Activated CD4-positive, alpha-beta T cell treated with anti-CD3 and anti-CD28 coated beads, Interleukin-2, amount 10 ng/mL, durations not matched to agents 7 days and 5 days (primary cell): ENCODE measurements around the gene EDNRA. TPM values are rescaled to one million over a fixed set of nuclear protein-coding genes. Genes with fewer than 3 reads are reported as not detected.
A peak's percentile ranks its signal among the peaks of the same experiment; 100 is the strongest.

Source experiments
- CTCF ChIA-PET: fragments of 350-600 bp; sonication (Branson Sonifier 250); formaldehyde crosslinking; loops from one replicate; lab custom pipeline; 2021; ENCODE audit warnings: antibody characterized with exemption; lab: Charles Lee
- POLR2A ChIA-PET: fragments of 350-600 bp; sonication (Branson Sonifier 250); formaldehyde crosslinking; loops from one replicate; lab custom pipeline; 2021; ENCODE audit warnings: antibody characterized with exemption; lab: Charles Lee
- DNase-seq: peaks from one replicate; pipeline ENCODE4 v3.0.0-alpha.2; 2020
- H3K27ac Mint-ChIP-seq: one replicate; pipeline ENCODE4 v1.8.0; 2021; ENCODE audit warnings: mild to moderate bottlenecking, moderate library complexity, mixed read lengths
- H3K27me3 Mint-ChIP-seq: one replicate; pipeline ENCODE4 v1.8.0; 2021; ENCODE audit warnings: mixed read lengths
- H3K36me3 Mint-ChIP-seq: one replicate; pipeline ENCODE4 v1.8.0; 2021; ENCODE audit warnings: low read depth, mixed read lengths
- H3K4me1 Mint-ChIP-seq: one replicate; pipeline ENCODE4 v1.8.0; 2021; ENCODE audit warnings: mixed read lengths
- H3K4me3 Mint-ChIP-seq: one replicate; pipeline ENCODE4 v1.8.0; 2021; ENCODE audit warnings: mild to moderate bottlenecking, moderate library complexity, mixed read lengths
- H3K9me3 Mint-ChIP-seq: one replicate; pipeline ENCODE4 v1.8.0; 2021; ENCODE audit warnings: mixed read lengths
- total RNA-seq, 2 experiments: library from RNA; stranded (reverse); gene quantifications; one replicate each; pipeline ENCODE4 v1.2.3, GENCODE V29; 2021

Gene EDNRA
- total RNA-seq, 2 experiments from 2014 or later: not detected

DNA sequence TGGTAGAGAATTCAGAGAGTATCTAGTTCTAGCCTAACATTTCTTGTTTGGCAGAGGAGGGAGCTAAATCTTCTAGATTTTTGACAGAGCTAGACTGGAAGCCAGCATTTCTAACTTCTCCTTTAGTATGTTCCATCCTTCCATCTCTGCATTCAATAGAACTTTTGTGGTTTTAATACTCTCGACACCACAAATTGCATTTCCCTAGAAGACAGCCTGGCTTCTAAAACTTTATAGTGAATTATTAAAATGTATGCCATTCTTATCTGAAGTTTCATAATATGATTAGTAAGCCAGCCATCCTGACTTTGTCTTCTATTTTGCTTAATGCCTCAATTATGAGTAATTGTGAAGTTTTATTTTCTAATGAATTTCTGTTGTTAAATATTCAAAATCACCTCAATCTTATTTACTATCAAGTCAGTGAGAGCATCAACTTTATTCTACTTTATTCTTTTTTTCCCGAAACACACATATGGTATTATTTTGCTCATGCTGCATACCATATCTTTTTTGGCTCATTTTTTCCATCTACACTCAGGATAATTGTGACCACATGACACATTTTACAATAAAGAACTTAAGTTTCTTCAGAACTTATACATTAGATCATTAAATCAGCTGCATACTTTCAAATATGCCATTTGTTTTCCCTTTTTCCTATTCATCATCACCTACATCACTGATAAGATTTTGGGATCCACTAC lies 30.2 kb downstream of the EDNRA start:
- no peaks in the 10 kb centered on the region for H3K36me3 Mint-ChIP-seq
- peaks cover 17% of the 10 kb centered on the region for H3K27me3 Mint-ChIP-seq
- no peaks in the 10 kb centered on the region for H3K4me1 Mint-ChIP-seq
- no peak overlapping the region for H3K4me3 Mint-ChIP-seq
- ChIA-PET POLR2A (no interaction called here), CTCF (no interaction called here)
- no peak overlapping the region for H3K27ac Mint-ChIP-seq
- no peak for DNase-seq
- H3K9me3 Mint-ChIP-seq: no peaks in the 10 kb centered on the region

DNA sequence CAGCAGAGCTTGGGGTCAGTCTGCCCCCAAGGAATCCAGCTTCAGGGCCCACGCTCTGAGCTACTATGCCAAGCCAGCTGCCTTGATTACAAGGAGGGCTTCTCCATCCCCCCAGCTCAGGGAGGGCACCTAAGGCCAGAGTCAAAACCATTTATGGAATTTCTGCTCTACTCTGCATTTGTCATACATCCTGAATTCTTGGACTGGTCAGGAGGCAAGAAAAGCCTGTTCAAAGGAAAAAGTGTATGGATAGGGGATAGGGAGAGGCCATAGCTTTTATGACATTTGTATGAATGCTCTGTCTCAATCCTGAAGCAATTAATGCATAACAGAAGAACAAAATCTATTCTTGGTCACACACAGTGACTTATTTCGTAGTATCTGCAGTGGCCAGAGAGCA lies 32.2 kb downstream of the EDNRA start:
- Mint-ChIP-seq H3K4me1 (no peaks in the 10 kb centered on the region), H3K27ac (no peak overlapping the region), H3K36me3 (no peaks in the 10 kb centered on the region), H3K4me3 (no peak overlapping the region), H3K9me3 (no peaks in the 10 kb centered on the region), H3K27me3 (peaks cover 16% of the 10 kb centered on the region)
- ChIA-PET CTCF (no interaction called here), POLR2A (no interaction called here)
- no peak for DNase-seq

DNA sequence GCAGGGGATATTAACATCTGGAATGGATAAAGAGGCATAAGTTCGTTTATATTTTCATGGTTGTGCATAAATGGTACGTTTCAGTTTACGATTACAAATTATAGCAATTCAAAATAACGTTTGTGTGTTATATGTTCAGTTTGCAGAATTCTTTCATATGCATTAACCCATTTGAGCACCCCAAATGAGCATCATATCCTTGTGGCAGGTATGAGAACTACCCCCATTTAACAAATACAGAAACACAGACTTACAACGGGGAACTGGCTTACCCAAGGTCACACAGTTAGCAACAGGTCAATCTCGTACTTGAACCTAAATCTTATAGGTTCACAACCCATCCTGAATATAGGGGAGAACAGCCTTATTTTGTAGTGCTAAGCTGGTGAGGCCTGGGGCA lies 33.1 kb downstream of the EDNRA start:
- ChIA-PET CTCF (no interaction called here), POLR2A (no interaction called here)
- Mint-ChIP-seq H3K27me3 (peaks cover 16% of the 10 kb centered on the region), H3K36me3 (no peaks in the 10 kb centered on the region), H3K4me1 (no peaks in the 10 kb centered on the region), H3K27ac (no peak overlapping the region), H3K4me3 (no peak overlapping the region), H3K9me3 (no peaks in the 10 kb centered on the region)
- DNase-seq: no peak

DNA sequence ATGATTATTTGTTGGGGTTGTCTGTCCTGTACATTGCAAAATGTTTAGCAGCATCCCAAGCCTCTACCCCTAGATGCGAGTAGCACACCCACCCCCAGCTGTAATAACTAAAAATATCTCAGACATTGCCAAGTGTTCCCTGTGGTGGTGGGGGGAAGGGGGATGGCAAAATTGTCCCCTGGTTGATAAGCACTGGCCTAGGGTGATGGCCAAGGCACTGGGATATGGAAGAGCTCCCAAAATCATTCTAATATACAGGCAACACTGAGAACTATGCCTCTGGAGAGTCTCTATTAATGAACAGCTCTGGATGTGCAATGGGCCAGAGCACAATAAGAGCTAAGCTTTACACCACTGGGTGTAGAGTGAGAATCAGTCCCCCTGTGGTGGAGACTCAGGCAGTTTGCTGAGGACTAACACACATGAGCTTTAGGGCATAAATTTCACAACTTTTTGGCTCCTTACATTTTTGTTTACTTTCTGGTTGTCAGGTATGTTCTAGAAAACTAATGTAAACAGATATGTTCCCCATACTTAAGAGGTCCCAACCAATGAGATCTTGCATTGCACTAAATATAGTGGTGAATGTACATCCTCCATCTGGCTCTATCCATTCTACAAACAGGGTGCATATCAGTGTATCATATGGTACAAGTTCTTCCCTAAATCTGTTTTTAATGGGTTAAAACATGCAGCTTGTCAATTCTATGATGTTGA lies 34.5 kb downstream of the EDNRA start:
- H3K9me3 Mint-ChIP-seq: no peaks in the 10 kb centered on the region

DNA sequence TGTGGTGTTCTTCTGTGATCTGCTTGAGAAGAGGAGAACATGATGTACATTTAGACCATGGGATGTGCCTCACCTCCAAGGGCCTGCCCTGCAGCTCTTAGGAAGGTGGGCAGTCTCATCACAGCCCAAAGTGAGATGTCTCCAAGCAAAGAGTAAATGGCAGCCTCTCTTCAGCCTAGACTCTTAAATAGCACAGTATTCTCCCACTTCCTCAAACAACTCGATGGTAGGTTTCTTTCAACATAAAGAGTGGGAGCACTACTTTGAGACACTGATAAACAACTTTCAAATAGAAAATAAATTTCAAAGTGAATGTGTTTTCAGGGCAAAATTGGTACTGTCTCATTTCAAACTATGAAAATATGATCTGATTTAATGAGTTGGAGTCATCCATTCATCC lies 35.2 kb downstream of the EDNRA start:
- CTCF ChIA-PET: interaction anchor here (1.2 kb wide), 1 partner anchor 351 kb away, joined by 3 read pairs; no protein-coding TSS in a partner anchor
- H3K27ac Mint-ChIP-seq: no peak overlapping the region
- POLR2A ChIA-PET: no interaction called here
- no peaks in the 10 kb centered on the region for H3K4me1 Mint-ChIP-seq
- H3K27me3 Mint-ChIP-seq: peaks cover 15% of the 10 kb centered on the region
- no peak overlapping the region for H3K4me3 Mint-ChIP-seq
- no peaks in the 10 kb centered on the region for H3K36me3 Mint-ChIP-seq
- no peaks in the 10 kb centered on the region for H3K9me3 Mint-ChIP-seq
- no peak for DNase-seq

More for the DNA sequence above, 34.5 kb downstream of the EDNRA start:
- H3K27me3 Mint-ChIP-seq: peaks cover 18% of the 10 kb centered on the region
- no peaks in the 10 kb centered on the region for H3K36me3 Mint-ChIP-seq
- H3K4me3 Mint-ChIP-seq: no peak overlapping the region
- no peak for DNase-seq
- H3K27ac Mint-ChIP-seq: no peak overlapping the region
- ChIA-PET CTCF (no interaction called here), POLR2A (no interaction called here)
- no peaks in the 10 kb centered on the region for H3K4me1 Mint-ChIP-seq

DNA sequence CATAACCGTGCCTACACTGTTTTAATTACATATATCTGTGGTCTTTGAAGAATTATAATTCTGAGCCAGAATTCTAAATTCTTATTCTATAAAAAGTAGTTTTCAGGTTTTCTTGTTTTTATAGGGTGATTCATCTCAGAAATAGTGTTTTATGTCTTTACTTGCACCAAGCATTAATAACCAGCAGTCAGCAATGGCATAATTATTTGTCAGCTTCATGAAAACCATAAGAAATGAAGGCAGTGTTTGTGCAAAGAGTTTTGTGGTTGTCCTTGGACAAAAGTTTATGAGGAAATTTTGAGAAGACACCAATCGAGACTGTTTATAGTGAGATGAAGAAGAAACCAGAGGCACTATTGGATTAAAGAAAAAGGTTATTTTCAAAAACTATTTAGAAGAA lies 37.2 kb downstream of the EDNRA start:
- DNase-seq: no peak
- ChIA-PET POLR2A (no interaction called here), CTCF (interaction anchor here (0.5 to 1.8 kb wide), 4 partner anchors 32 to 349 kb away, joined by 3 to 9 read pairs (median 6); no protein-coding TSS in a partner anchor)
- Mint-ChIP-seq H3K4me1 (no peaks in the 10 kb centered on the region), H3K27me3 (peaks cover 3% of the 10 kb centered on the region), H3K36me3 (no peaks in the 10 kb centered on the region), H3K27ac (no peak overlapping the region), H3K4me3 (no peak overlapping the region), H3K9me3 (no peaks in the 10 kb centered on the region)

DNA sequence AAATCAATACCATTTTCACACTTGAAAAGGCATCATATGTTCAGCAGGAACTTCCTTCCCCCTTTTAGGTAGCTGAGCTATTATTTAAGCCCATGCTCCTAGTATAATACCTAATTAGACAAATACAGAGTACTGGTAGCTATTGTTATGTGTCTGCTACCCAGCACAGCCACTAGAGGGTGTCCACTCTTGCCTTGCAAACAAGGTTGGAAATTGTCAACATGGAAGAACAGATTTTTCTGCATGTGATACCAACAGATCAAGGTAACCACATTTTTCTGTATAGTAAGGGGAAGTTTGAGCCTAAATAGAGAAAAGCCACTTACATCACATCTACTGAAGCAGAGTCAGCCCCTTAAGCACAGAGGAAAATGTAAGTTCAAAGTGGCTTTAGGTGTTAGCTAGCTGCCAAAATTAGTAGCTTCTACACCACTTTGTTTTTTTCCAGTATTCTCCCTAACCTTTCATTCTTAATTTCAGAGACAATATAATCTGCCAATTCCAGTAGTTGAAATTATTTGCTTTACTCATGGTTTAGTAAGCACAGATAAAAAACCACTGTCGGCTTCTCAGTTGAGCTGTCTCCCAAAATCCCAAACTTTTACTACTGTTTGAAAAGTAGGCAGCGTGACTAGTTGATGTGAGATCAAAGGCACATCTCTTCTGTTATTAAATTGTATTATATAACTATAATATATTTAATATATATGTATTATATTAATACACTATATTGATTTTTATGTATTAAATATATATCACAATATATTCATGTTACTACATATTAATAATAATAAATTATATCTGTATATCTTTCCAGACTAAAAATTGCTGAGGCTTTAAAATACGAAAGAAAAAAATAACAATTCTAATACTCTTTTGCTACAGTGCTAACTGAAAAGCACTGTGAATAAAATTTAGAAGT lies 38.2 kb downstream of the EDNRA start:
- DNase-seq: peak; percentile 57
- ChIA-PET POLR2A (no interaction called here), CTCF (interaction anchor here (0.5 to 1.8 kb wide), 4 partner anchors 33 to 348 kb away, joined by 3 to 9 read pairs (median 6); no protein-coding TSS in a partner anchor)
- Mint-ChIP-seq H3K4me1 (no peaks in the 10 kb centered on the region), H3K27me3 (peaks cover 3% of the 10 kb centered on the region), H3K9me3 (no peaks in the 10 kb centered on the region), H3K36me3 (no peaks in the 10 kb centered on the region), H3K4me3 (no peak overlapping the region), H3K27ac (no peak overlapping the region)

DNA sequence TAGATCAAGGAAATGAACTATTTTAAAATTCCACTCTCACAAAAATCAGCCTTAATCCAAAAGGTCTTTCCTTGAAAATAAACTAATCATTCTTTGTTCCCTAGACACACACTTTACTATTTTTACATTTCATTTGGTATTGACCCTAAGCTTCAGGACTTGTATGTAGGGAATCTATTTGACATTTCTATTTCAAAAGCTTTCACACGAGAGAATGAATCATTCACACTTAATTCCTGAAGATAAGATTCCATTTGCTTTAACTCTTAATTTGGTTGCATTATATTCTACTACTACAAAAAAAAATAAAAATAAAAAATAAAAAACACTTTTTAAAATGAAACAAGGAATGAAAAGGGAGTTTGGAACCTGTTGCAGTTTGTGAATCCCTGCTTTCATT lies 43.7 kb downstream of the EDNRA start:
- DNase-seq: no peak
- Mint-ChIP-seq H3K27me3 (peaks cover 7% of the 10 kb centered on the region), H3K4me1 (no peaks in the 10 kb centered on the region), H3K27ac (no peak overlapping the region), H3K36me3 (no peaks in the 10 kb centered on the region), H3K4me3 (no peak overlapping the region), H3K9me3 (no peaks in the 10 kb centered on the region)
- ChIA-PET POLR2A (no interaction called here), CTCF (no interaction called here)

DNA sequence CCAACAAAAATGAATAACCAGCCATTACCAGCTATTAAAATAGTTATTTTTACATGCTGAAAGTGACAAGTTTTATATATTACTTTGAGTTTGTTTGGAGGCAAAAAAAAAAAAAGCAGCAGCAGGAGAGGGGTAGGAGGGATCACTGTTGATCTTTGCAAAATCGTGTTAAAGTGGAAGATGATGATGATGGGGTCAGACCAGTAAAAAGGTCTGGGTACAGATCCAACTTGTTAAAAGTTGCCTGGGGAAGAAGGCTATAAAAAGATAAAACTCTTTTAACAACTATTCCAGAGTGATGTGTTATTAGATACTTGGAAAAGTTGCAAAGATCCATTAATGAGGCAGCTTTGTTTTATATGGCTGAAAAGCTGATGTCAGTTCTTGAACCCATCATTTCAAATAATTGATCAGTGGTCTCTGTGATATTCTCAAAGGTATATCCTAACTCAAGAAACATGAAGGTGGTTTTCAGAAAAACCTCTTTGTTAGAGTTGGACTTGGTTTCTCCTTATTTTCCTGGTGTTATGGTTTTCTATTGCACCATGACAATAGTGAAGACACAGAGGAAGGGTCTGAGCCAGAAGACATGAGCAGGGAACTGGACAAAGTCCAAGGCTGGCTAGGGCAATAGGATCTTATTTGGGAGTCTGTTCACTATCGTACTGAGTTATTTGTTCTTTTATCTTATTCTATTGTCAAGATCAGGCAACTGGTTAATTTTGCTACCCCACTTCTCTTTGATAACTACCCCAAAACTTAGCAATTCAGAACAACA lies 44.8 kb downstream of the EDNRA start:
- POLR2A ChIA-PET: no interaction called here
- H3K4me3 Mint-ChIP-seq: no peak overlapping the region
- H3K36me3 Mint-ChIP-seq: no peaks in the 10 kb centered on the region
- CTCF ChIA-PET: interaction anchor here (1.2 kb wide), 1 partner anchor 342 kb away, joined by 3 read pairs; no protein-coding TSS in a partner anchor
- no peaks in the 10 kb centered on the region for H3K4me1 Mint-ChIP-seq
- no peak overlapping the region for H3K27ac Mint-ChIP-seq
- no peak for DNase-seq
- H3K27me3 Mint-ChIP-seq: peaks cover 6% of the 10 kb centered on the region
- no peaks in the 10 kb centered on the region for H3K9me3 Mint-ChIP-seq

DNA sequence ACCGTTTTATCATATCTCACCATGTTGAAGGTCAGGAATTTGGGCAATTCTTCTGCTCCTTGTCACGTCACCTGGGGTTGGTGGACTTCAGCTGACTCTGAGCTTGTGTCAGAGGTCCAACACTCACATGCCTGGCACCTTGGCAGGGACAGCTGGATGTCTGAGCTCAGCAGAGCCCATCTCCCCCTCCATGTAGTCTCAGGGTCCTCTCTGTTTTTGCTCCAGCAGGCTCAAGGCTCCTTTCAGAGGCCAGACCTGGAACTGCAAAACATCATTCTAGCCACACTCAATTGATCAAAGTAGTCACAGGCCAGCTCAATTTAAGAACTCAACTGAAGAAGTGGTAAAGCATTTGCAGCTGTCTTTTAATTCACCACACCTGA lies 45.4 kb downstream of the EDNRA start:
- ChIA-PET POLR2A (no interaction called here), CTCF (interaction anchor here (1.2 kb wide), 1 partner anchor 341 kb away, joined by 3 read pairs; no protein-coding TSS in a partner anchor)
- H3K9me3 Mint-ChIP-seq: no peaks in the 10 kb centered on the region
- H3K4me1 Mint-ChIP-seq: no peaks in the 10 kb centered on the region
- H3K4me3 Mint-ChIP-seq: no peak overlapping the region
- no peaks in the 10 kb centered on the region for H3K36me3 Mint-ChIP-seq
- no peak for DNase-seq
- peaks cover 7% of the 10 kb centered on the region for H3K27me3 Mint-ChIP-seq
- no peak overlapping the region for H3K27ac Mint-ChIP-seq

DNA sequence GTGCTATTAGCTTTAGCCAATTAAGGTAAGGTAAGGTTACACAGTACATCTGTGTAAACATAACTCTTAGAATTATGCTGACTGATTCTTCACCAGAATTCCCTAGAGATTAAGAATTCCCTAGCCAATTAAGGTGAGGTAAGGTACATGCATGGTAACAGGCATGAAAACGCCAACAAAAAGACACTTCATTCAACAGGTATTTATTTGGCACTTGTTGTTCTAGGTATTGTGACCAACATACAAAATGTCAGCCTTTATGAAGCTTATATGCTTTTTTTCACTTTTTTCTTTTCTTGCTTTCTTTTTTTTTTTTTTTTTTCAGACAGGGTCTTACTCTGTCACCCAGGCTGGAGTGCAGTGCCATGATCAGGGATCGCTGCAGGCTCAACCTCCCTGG lies 47.2 kb downstream of the EDNRA start:
- CTCF ChIA-PET: interaction anchor here (0.6 kb wide), 1 partner anchor 323 kb away, joined by 3 read pairs; no protein-coding TSS in a partner anchor
- Mint-ChIP-seq H3K27me3 (peaks cover 7% of the 10 kb centered on the region), H3K9me3 (no peaks in the 10 kb centered on the region), H3K4me1 (no peaks in the 10 kb centered on the region), H3K36me3 (no peaks in the 10 kb centered on the region), H3K4me3 (no peak overlapping the region), H3K27ac (no peak overlapping the region)
- POLR2A ChIA-PET: no interaction called here
- DNase-seq: no peak

DNA sequence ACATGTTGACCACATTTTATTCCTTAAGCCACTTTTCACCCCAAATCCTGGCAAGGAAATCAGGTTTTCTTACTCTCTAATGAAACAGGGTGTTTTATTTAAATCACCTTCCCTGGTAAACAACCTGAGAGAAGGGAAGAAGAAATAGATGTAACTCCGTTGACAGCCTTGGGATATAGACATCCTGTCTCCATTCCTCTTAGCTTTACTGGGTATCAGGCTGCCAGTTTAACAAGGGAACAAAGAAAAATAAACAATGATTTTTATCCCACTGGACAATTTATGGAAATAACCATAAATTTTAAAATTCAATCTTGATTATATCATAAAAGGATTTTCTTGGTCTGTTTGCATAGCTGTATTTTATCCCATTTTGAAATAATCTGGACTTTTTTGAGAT lies 49.2 kb downstream of the EDNRA start:
- POLR2A ChIA-PET: no interaction called here
- no peaks in the 10 kb centered on the region for H3K36me3 Mint-ChIP-seq
- H3K4me1 Mint-ChIP-seq: no peaks in the 10 kb centered on the region
- peaks cover 9% of the 10 kb centered on the region for H3K27me3 Mint-ChIP-seq
- no peak overlapping the region for H3K27ac Mint-ChIP-seq
- H3K9me3 Mint-ChIP-seq: no peaks in the 10 kb centered on the region
- no peak overlapping the region for H3K4me3 Mint-ChIP-seq
- no peak for DNase-seq
- CTCF ChIA-PET: no interaction called here
